GM21390 (cell line): ENCODE measurements around the gene FAM149A.

Experiments used
- ATAC-seq: cut with Tn5 transposase; IDR thresholded peaks from one replicate; pipeline ENCODE4 v1.9.1; 2021; ENCODE audit not compliant: unreplicated experiment

FAM149A gene

GRCh38 chr4:186104114-186104889, at the start of gene FAM149A:
Gene FAM149A (plus strand): TSS chr4:186104704.
- ATAC-seq, result peak; percentile 64

GRCh38 chr4:186058253-186058979, 46.1 kb upstream of the FAM149A start:
- ATAC-seq, result peak; percentile 99

- no peak for ATAC-seq
Measured at GRCh38 chr4:186058980-186059316, 45.6 kb upstream of the FAM149A start.

GRCh38 chr4:186061921-186062320, 42.6 kb upstream of the FAM149A start:
- no peak for ATAC-seq

- peak; percentile 85 for ATAC-seq
Measured at GRCh38 chr4:186067757-186068385, 36.6 kb upstream of the FAM149A start.

GRCh38 chr4:186068581-186069348, 35.7 kb upstream of the FAM149A start, which contains the start of gene TLR3:
Gene TLR3 (plus strand): TSS chr4:186069156. CDS start chr4:186076620, 7,464 bp downstream.
- ATAC-seq, result no peak

- no peak for ATAC-seq
Measured at GRCh38 chr4:186069729-186070128, 34.8 kb upstream of the FAM149A start.

- ATAC-seq, result no peak
Measured at GRCh38 chr4:186072516-186072915, 32.0 kb upstream of the FAM149A start.

- ATAC-seq, result no peak
Measured at GRCh38 chr4:186074189-186074588, 30.3 kb upstream of the FAM149A start.

- ATAC-seq, result no peak
Measured at GRCh38 chr4:186078981-186079638, 25.4 kb upstream of the FAM149A start.

- no peak for ATAC-seq
Measured at GRCh38 chr4:186079694-186080093, 24.8 kb upstream of the FAM149A start.

- no peak for ATAC-seq
Measured at GRCh38 chr4:186081202-186081807, 23.2 kb upstream of the FAM149A start.

GRCh38 chr4:186082221-186082620, 22.3 kb upstream of the FAM149A start:
- no peak for ATAC-seq

- ATAC-seq, result no peak
Measured at GRCh38 chr4:186088523-186088922, 16.0 kb upstream of the FAM149A start.

- ATAC-seq, result no peak
Measured at GRCh38 chr4:186092296-186092695, 12.2 kb upstream of the FAM149A start.

- no peak for ATAC-seq
Measured at GRCh38 chr4:186095406-186095805, 9.1 kb upstream of the FAM149A start.

- ATAC-seq, result no peak
Measured at GRCh38 chr4:186096681-186097165, 7.8 kb upstream of the FAM149A start.

- ATAC-seq, result no peak
Measured at GRCh38 chr4:186097386-186097785, 7.1 kb upstream of the FAM149A start.

GRCh38 chr4:186102931-186103330, 1.6 kb upstream of the FAM149A start:
- ATAC-seq, result no peak
